GM12892 (cell line): ENCODE measurements around the gene MBD6.

ENCODE experiments used
- POLR2A ChIP-seq: IDR thresholded peaks from 2 replicates; pipeline ENCODE4 v1.6.1; 2011; ENCODE audit warnings: low read depth, low read length, control low read depth
- POLR2AphosphoS5 ChIP-seq: IDR thresholded peaks from 2 replicates; pipeline ENCODE4 v1.6.1; 2011; ENCODE audit warnings: low read depth, low read length, control low read depth
- TAF1 ChIP-seq: IDR thresholded peaks from 2 replicates; pipeline ENCODE4 v1.6.1; 2011; ENCODE audit warnings: low read depth, mild to moderate bottlenecking, control low read depth, low read length, borderline replicate concordance

DNA sequence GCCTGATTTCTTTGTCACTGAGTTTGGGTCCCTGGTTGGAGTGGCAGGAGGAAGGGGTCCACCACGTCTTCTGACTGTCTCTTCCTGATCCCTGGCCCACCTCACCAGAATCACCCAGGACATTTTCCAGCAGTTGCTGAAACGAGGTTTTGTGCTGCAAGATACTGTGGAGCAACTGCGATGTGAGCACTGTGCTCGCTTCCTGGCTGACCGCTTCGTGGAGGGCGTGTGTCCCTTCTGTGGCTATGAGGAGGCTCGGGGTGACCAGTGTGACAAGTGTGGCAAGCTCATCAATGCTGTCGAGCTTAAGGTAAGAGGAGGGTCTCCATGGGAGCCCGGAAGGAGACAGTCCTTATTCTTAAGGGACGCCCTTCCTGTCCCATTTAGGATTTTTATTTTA is 22.4 kb upstream of the MBD6 start:
- TF ChIP-seq POLR2AphosphoS5 (no peak), POLR2A (no peak), TAF1 (no peak)
